Measurements from ENCODE around the gene AURKA.

AURKA gene

GRCh38 chr20:56392132-56392880 lies at the start of gene AURKA, which contains the start of gene CSTF1:
Gene AURKA (minus strand): TSS chr20:56392215. CDS start chr20:56388197, 4,018 bp downstream.
Gene CSTF1 (plus strand): TSS chr20:56392645. CDS start chr20:56395553, 2,908 bp downstream.
- peak; percentile 99 for DNase-seq (ENCODE audit: low read depth)

- peak; percentile 25 for DNase-seq (ENCODE audit: low read depth)
Measured at GRCh38 chr20:56440346-56441007, 48.5 kb upstream of the AURKA start.

DNA sequence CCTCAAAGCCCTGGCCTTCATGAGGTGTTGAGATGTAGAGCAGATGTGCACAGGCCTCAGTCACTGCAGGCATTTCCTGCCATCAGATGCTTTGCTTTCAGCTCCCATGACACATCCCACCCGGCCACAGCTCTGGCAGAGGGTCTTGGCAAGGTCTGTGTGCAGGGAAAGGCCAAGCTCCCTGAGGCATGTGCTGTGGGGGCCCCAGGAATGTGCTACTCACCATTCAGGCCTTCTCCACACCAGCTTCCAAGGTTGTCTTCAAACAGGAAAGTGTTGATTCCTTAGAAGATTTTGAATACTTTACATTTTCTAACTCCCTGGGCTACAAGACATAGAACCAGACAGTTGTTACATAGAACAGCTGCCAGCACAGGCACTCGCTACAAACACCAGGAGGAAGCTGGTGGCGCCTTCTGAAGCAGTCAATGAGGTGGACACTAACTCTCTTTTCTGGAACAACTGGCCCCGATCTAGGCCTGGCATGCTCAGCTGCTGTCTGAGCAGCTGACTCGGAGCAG lies 47.8 kb upstream of the AURKA start:
- no peak for DNase-seq (ENCODE audit: low read depth)

DNA sequence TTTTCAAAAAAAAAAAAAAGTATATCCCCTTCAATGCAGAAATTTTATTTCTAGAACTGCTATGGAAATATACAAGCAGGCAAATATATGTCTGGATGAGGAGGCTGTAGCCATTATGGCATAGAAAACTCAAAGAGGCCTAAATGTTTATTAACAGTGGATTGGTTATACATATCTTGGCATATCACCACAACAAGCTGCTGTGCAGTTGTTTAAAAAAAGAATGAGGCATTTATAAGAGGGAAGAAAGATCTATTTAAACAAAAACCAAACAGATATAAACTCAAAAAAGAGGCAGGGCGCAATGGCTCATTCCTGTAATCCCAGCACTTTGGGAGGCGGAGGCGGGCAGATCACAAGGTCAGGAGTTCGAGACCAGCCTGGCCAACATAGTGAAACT lies 46.3 kb upstream of the AURKA start:
- no peak for DNase-seq (ENCODE audit: low read depth)

DNA sequence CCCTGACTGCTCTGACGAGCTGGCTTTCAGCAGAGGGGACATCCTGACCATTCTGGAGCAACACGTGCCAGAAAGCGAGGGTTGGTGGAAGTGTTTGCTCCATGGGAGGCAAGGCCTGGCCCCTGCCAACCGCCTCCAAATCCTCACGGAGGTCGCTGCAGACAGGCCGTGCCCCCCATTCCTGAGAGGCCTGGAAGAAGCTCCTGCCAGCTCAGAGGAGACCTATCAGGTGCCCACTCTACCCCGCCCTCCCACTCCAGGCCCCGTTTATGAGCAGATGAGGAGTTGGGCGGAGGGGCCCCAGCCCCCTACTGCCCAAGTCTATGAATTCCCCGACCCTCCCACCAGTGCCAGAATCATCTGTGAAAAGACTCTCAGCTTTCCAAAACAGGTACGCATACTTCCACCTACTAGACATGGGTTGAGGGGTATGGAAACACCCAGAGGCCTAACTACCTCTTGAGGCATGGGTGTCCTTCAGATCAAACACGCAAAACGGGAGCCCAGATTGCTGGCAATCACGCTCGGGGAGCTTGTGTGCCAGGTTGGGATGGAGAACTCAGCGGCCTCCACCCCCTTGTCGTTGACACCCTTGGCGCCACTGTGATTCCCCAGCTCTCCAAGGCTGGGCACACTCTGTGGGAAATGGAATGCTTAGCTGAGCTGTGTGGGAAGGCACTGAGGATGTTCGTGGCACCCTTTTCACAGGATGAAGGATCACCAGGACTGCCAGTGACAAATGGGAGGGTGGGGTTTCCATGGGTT lies 45.4 kb upstream of the AURKA start:
- DNase-seq (ENCODE audit: low read depth), result no peak

GRCh38 chr20:56433880-56434255 lies 41.9 kb upstream of the AURKA start:
- DNase-seq (ENCODE audit: low read depth), result no peak

DNA sequence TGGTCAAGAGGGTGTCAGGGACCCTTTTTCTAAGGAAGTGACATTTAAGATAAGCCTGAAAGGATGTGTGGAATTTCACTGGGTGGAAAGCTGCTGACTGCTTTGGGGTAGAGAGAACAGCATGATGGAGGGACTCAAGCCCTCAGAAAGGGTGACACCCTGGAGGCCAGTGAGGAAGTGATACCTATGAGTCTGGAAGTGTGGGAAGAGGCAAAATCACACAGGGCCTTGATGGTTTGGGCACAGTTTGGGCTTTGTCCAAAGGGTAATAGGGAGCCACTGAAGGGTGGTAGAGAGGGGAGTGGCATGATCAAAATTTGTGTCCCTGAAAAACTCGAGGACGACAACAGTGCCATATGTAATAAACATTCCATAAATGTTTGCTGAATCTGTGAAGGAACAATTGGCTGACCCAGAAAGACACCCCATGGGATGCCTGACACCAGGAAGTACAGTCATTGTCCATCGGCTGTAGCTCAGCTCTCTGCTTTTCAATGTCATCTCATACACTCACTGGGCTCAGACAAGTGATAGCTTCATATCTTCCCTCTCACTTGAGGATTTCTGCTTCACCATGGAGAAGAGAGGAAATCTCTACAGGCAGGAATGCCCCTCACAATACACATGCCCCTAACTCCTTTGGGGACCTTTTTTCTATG lies 41.3 kb upstream of the AURKA start:
- no peak for DNase-seq (ENCODE audit: low read depth)

GRCh38 chr20:56431471-56431870 lies 39.5 kb upstream of the AURKA start:
- DNase-seq (ENCODE audit: low read depth), result no peak

DNA sequence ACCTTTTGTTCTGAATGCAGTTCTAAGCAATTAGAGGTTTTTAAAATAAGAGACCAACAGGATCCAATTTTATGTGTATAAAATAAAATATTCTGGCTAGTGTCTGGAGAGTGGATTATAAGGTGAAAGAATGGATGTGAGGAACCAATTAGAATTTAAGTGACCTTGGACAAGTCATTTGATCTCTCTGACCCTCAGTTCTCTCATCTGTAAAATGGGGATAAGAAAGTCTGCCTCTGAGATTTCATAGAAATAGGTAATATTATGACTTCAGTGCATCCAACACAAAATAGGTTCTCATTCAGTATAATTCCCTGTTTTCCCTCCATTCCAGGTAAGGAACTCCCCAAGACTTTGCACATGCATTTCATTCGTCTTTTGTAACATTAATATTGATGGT lies 38.9 kb upstream of the AURKA start:
- no peak for DNase-seq (ENCODE audit: low read depth)

DNA sequence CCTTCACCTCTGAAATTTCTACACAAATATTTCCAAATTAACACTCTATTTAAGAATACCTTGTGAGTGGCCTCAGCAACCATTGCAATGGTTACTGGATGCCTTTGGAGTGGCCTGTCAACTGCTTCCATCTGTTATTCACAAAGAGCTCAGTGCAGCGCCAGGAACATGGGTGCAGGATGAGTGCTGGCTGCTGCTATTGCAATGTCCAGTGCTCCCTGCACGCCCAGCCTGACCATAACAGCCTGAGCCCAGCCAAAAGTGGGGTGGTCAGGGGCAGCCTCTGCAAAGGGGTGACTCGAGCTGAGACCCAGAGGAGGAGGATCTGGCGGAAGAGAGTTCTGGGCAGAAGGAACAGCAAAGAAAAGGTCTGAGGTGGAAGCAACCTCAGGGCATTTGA lies 38.4 kb upstream of the AURKA start:
- no peak for DNase-seq (ENCODE audit: low read depth)

DNA sequence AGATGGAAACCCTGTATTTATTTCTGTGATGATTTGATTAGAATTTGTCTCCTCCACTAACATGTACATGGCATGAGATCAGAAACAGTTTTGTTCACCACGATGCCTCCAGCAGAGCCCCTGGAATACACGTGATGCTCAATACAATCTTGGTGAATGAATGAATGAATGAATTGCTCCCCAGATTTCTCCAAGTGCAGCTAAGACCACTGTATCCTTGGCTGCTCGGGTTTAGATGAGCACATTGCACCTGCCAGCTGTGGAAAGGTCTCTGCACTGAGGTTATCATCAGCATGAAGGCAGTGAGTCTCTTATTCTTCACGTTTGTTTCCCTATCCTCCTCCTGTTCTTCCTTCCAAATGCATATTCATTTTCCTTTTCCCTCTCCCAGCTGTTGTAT lies 37.9 kb upstream of the AURKA start:
- DNase-seq (ENCODE audit: low read depth), result no peak

- DNase-seq (ENCODE audit: low read depth), result peak; percentile 35
Measured at GRCh38 chr20:56429502-56429901, 37.5 kb upstream of the AURKA start.

GRCh38 chr20:56428881-56429280 lies 36.9 kb upstream of the AURKA start:
- no peak for DNase-seq (ENCODE audit: low read depth)

DNA sequence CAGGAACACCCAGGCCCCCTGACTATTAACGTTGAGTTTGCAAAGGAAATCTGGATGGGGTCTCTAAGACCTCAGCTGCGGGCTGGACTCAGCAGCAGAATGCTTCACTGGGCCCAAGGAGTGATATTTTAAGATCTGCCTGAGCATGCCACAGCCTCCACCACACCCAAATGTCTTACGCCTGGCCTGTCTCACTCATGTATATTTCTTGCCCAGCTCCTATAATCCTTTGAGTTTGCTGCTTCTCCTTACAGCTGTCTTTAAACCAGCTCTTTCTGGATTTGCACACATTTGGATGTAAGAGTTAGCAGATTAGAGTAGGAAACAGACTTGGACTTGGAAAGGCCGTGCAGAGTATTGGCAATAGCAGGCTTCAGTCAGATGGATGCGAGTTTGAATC lies 36.4 kb upstream of the AURKA start:
- DNase-seq (ENCODE audit: low read depth), result no peak

GRCh38 chr20:56427797-56428196 lies 35.8 kb upstream of the AURKA start:
- no peak for DNase-seq (ENCODE audit: low read depth)

DNA sequence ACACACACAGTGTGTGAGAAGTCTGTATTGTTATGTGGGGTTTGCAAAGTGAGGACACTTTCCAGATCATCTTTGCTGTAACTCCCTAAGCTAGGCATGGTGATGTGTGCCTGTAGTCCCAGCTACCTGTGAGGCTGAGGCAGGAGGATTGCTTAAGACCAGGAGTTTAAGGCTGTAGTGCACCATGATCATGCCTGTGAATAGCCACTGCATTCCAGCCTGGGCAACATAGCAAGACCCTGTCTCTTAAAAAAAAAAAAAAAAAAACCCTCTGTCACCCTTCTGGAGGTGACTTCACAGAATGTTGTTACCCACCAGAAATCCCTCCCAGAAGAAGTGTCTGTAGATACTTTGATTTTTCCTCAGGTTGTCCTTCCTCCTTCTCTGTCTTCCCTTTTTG lies 34.9 kb upstream of the AURKA start:
- no peak for DNase-seq (ENCODE audit: low read depth)

DNA sequence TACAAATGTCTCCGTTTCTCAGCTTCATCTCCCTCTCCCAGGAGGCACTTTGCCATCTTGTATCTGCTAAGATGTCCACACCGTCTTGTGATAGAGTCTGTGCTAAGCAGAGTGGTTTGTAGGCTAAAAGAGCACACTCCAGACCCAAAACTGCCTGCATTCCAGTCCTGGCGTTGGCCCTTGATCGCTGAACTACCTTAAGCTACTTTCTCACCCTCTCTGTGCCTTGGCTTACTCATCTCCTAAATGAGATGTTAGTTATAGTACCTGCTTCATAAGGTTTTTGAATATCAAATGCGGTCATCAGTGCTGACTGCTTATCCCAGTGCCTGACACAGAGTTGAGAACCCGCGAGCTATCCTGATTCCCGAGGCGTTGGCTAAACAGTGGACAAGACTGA lies 34.0 kb upstream of the AURKA start:
- DNase-seq (ENCODE audit: low read depth), result no peak

- no peak for DNase-seq (ENCODE audit: low read depth)
Measured at GRCh38 chr20:56424931-56425330, 32.9 kb upstream of the AURKA start.

DNA sequence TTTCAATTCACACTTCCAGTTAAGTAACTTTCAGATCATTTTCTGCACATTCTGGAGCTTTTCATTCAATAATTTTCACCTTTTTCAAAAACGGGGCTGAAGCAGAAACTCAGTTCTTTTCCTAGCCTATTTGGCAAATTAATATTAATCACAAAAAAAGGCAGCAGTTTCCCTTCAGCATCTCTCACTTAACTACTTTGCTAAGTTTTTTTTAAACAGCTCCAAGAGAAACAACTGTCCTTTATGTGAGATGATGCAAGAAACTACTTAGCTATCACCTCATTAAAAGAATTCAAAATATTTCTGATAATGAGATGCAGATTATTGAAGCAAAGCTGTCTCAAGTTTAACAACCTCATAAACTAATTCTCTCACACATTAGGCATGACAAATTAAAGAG lies 31.9 kb upstream of the AURKA start:
- no peak for DNase-seq (ENCODE audit: low read depth)

DNA sequence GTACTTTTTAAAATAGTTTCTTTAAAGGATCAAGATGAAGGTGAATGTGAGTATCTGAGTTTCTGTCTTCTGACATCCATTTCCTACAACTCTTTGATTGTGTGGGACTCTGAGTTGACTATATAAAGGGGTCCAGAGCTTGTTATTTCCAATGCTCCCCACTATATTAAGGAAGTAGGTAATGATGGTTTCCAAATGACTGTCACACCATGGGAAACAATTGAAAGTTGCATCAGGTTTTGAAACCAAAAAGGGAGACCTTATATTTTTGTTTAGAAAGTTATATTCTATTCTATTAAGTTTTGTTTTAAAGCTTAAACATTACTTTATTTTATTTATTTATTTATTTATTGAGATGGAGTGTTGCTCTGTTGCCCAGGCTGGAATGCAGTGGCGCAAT lies 31.2 kb upstream of the AURKA start:
- no peak for DNase-seq (ENCODE audit: low read depth)

- DNase-seq (ENCODE audit: low read depth), result no peak
Measured at GRCh38 chr20:56422824-56423189, 30.8 kb upstream of the AURKA start.

DNA sequence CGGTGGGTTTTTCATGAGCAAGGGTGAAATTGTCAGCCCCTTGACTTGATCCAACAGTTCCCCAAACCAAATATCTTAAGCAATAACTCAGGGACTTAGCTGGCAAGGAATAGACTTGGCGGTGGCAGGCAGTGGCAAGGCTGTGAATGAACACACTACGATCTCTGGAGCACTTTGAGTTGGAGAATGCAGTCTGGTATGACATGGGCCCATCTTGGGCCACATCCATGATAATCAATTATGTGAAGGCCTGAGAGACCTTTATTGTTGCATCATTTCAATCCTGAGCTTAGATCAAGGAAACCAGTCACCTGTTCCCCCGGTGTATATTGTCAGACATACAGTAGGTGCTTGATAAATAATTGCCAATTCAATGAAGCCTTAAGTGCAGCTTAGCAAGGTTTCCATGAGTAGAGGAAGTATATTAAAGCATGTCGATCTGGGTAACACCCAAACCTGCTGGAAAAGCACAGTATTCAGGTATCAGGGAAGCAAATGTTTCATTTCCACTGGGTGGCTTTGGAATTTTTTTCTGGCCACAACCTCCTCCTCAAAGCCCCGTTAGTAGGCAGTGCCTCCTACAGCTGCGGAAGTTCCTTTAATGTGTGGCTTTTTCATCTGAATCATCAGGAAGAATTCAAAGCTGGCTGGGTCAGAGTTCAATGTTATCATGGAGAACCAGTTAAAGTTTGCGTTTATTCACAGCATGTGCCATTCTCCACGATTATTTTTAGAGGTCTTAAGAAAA lies 30.2 kb upstream of the AURKA start:
- no peak for DNase-seq (ENCODE audit: low read depth)

Data from activated T-helper 9 cell treated with anti-CD3 and anti-CD28 coated beads, Interleukin-2, amount 50 U/mL, for 16 hours (primary cell).